HepG2 (cell line): ENCODE data around the gene SPSB1.

Experiments used
- CTCF ChIP-seq: sonication (generic); formaldehyde crosslinking; IDR thresholded peaks from 2 replicates; pipeline ENCODE4 v1.5.0; 2020; ENCODE audit warnings: mild to moderate bottlenecking, missing genetic modification reagents, moderate library complexity
- KLF15 ChIP-seq: sonication (generic); formaldehyde crosslinking; IDR thresholded peaks from 2 replicates; pipeline ENCODE4 v1.8.1; 2023; ENCODE audit warnings: borderline replicate concordance, mild to moderate bottlenecking, inconsistent platforms, missing genetic modification reagents, mixed read lengths
- ZNF101 ChIP-seq: sonication (generic); formaldehyde crosslinking; IDR thresholded peaks from 2 replicates; pipeline ENCODE4 v1.4.0; 2020; ENCODE audit warnings: mild to moderate bottlenecking, low read depth, missing genetic modification reagents, borderline replicate concordance
- ZNF749 ChIP-seq: sonication (generic); formaldehyde crosslinking; IDR thresholded peaks from 2 replicates; pipeline ENCODE4 v1.8.0; 2022; ENCODE audit warnings: mild to moderate bottlenecking, missing genetic modification reagents, moderate library complexity, borderline replicate concordance

GRCh38 chr1:9282696-9282955 is 10.1 kb upstream of the SPSB1 start:
- no peak for TF ChIP-seq CTCF
- no peak for TF ChIP-seq KLF15 (CRISPR knock-in tag)
- TF ChIP-seq ZNF101 (CRISPR knock-in tag) = no peak
- no peak for TF ChIP-seq ZNF749 (CRISPR knock-in tag)
